ENCODE results near the gene CD9.
A peak's percentile ranks its signal among the peaks of the same experiment; 100 is the strongest.

CD9 gene

DNA sequence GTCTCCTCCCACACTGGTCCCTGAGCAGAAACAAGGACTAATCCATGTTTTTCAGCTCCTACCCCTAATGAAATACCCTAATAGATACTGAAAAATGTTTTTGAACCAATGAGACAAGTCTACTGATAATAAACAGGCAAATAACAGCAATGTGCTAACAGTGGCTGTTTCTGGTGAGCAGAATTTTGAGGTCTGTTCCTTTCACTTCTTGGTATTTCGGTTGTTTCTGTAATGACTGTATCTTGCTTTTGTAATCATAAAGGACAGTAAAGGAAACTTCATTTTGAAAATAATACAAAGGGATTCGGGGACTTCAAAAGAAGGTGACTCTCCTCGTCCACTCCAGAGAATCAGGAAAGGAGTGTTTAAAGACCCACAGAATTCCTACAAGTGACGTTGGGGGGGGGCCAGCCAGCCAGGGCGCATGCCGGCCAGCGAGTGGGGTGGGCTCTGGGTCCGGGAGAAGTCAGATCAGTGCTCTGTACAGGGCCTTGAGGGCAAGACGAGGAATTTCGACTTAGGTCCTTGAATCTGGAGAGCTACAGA, 1.1 kb upstream of the CD9 start:
- Mint-ChIP-seq H3K9me3 (no peaks in the 10 kb centered on the region), H3K27me3 (peaks cover 40 to 56% of the 10 kb centered on the region in 2 donors), H3K27ac (no peak overlapping the region), H3K4me3 (peak overlapping the region; percentile 48 to 51), H3K4me1 (ENCODE audit: low read depth in 2 of 2) (peaks cover 0 to 3% of the 10 kb centered on the region in 2 donors), H3K36me3 (ENCODE audit: insufficient read depth) (no peaks in the 10 kb centered on the region)
- ATAC-seq (replicated peaks) (no peak), DNase-seq (no peak)

DNA sequence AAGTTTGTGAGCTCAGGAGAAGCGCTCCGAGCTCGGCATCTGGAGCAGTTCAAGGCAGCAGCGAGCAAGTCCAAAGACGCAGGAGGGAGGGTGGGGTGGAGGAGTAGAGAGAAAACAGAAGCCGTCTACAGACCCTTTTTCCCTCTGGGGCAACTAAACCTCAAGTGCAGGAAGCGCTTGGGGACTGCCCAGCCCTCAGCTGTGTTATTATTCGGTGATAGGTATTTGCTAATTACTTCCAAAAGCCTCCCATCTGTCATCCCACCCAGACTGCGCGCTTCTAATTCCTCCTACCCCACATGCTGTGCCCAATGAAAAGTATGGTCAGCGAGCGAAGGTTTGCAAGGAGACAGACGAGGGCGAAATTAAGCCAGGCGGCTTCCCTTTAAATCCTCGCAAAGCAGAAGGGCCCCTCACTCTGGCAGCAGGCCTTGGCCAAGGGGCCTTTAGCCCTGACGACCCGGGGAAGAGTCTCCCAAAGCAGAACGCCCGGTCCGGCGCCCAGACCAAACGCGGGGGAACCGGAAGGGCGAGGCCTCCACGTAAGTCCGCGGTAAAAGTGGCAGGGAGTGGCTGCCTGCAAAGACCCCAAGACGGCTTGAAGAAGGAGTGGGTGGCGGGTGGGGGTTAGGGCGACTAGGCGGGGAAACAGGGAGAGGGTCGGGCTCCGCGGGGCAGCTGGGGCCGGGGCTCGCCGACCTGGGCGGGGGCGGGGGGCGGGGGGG, 507 bp upstream of the CD9 start:
- no peaks in the 10 kb centered on the region for H3K9me3 Mint-ChIP-seq
- no peaks in the 10 kb centered on the region for H3K36me3 Mint-ChIP-seq (ENCODE audit: insufficient read depth)
- ATAC-seq (replicated peaks), result no peak
- no peak overlapping the region for H3K27ac Mint-ChIP-seq
- H3K4me1 Mint-ChIP-seq (ENCODE audit: low read depth in 2 of 2), result peaks cover 0 to 3% of the 10 kb centered on the region in 2 donors
- DNase-seq, result no peak
- peak overlapping the region; percentile 48 to 51 for H3K4me3 Mint-ChIP-seq
- H3K27me3 Mint-ChIP-seq, result peaks cover 39 to 62% of the 10 kb centered on the region in 2 donors

DNA sequence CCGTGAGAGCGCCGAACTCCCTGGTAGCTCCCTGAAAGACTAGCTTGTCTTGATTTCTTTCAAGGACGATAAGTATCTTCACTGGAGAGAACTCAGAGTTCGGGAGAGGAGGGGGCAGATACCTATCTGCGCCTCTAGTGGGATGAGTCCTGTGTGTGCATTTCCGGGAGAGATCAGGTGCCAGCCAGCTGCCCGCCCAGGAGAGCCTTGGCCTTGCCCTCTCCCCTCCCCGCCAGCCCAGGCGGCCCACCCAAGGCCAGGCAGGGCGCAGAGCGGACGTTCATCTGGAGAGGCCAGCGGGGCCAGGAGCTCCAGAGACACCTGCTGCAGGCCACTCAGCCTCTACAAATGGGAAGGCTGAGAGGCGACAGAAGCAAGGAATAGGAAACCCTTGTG, 1.0 kb downstream of the CD9 start:
- Mint-ChIP-seq H3K4me3 (peak overlapping the region; percentile 3 to 44), H3K9me3 (no peaks in the 10 kb centered on the region), H3K36me3 (ENCODE audit: insufficient read depth) (no peaks in the 10 kb centered on the region), H3K4me1 (ENCODE audit: low read depth in 2 of 2) (peaks cover 6 to 11% of the 10 kb centered on the region in 2 donors), H3K27ac (no peak overlapping the region), H3K27me3 (peaks cover 39 to 75% of the 10 kb centered on the region in 2 donors)
- ATAC-seq (replicated peaks), result no peak
- no peak for DNase-seq

DNA sequence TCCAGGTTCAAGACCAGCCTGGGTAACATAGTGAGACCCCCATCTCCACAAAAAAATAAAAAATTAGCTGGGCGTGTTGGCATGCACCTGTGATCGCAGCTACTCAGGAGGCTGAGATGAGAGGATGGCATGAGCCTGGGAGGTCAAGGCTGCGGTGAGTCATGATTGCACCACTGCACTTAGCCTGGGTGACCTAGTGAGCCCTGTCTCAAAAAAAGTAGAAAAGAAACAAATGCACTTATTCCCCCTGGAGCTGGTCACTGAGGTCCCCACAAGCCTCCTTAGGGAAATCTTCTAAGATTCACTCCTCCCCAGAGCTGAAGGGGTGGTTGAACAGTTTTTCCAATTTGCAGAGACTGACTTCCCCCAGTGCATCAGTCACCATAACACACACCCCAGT, 1.6 kb downstream of the CD9 start:
- Mint-ChIP-seq H3K4me3 (no peak overlapping the region), H3K36me3 (ENCODE audit: insufficient read depth) (no peaks in the 10 kb centered on the region), H3K27ac (no peak overlapping the region), H3K27me3 (peaks cover 39 to 77% of the 10 kb centered on the region in 2 donors), H3K9me3 (no peaks in the 10 kb centered on the region), H3K4me1 (ENCODE audit: low read depth in 2 of 2) (peaks cover 6 to 11% of the 10 kb centered on the region in 2 donors)
- no peak for ATAC-seq (replicated peaks)
- no peak for DNase-seq

DNA sequence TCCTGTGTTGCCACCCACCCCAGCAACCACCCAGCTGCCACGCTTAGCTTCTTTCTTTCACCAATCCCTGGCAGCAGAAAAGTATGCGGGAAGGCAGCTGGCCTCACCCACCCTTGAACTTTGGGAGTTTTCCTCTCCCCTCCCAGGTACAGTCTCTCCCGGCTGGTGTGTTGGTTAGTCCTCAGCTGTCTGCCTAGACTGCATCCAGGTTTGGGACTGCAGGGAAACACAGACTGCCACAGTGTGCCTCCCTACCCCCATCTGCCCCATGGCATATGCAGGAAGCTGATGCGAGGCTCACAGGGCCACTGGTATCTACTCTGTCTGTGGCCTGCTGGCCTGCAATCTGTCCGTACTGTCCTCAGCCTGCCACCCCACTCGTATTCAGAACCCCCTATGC, 2.1 kb downstream of the CD9 start:
- ATAC-seq (replicated peaks) (no peak), DNase-seq (no peak)
- Mint-ChIP-seq H3K27me3 (peaks cover 39 to 82% of the 10 kb centered on the region in 2 donors), H3K4me1 (ENCODE audit: low read depth in 2 of 2) (peaks cover 6 to 11% of the 10 kb centered on the region in 2 donors), H3K36me3 (ENCODE audit: insufficient read depth) (no peaks in the 10 kb centered on the region), H3K4me3 (no peak overlapping the region), H3K9me3 (no peaks in the 10 kb centered on the region), H3K27ac (no peak overlapping the region)

DNA sequence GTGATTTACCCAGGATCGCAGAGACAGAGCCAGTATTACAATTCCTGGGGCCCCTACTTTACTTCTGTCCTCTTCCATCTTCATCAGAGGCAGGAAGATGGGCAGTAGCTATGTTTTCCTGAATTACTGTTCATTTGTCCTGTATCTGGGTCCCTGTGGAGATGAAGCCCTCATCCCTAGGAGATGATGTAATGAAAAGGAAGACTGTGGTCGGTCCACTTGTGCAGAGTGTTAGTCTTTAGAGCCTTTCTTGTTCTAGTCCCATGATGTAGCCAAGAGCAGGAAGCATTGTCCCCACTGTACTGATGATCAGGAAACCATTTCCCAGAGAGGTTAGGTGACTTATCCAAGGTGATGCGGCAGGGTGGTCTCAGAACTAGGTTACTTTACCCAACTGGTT, 2.6 kb downstream of the CD9 start:
- no peak for DNase-seq
- Mint-ChIP-seq H3K27ac (no peak overlapping the region), H3K36me3 (ENCODE audit: insufficient read depth) (no peaks in the 10 kb centered on the region), H3K9me3 (no peaks in the 10 kb centered on the region), H3K4me1 (ENCODE audit: low read depth in 2 of 2) (peaks cover 6 to 11% of the 10 kb centered on the region in 2 donors), H3K27me3 (peaks cover 38 to 81% of the 10 kb centered on the region in 2 donors), H3K4me3 (no peak overlapping the region)
- ATAC-seq (replicated peaks), result no peak

DNA sequence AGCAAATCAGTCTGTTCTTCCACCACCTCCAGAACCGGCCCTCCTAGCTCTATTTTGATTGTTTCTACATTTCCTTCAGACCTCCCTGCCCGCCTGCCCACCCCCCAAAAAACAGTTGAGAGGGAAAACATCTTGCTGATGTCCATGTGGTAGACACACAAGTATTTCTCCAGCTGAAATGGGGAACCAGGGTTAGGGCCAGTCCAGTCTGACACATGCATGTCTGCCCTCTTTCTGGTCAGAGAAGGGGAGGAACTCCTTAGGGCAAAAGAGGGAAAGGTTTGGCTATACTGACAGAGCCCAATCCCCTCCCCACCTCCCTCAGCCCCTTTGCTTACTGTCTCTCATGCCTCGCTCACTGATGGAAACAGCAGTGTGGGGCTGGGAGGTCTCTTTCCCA, 3.4 kb downstream of the CD9 start:
- Mint-ChIP-seq H3K9me3 (no peaks in the 10 kb centered on the region), H3K27me3 (peaks cover 30 to 73% of the 10 kb centered on the region in 2 donors), H3K36me3 (ENCODE audit: insufficient read depth) (no peaks in the 10 kb centered on the region), H3K27ac (no peak overlapping the region), H3K4me1 (ENCODE audit: low read depth in 2 of 2) (peaks cover 6 to 11% of the 10 kb centered on the region in 2 donors), H3K4me3 (no peak overlapping the region)
- DNase-seq (no peak), ATAC-seq (replicated peaks) (no peak)

DNA sequence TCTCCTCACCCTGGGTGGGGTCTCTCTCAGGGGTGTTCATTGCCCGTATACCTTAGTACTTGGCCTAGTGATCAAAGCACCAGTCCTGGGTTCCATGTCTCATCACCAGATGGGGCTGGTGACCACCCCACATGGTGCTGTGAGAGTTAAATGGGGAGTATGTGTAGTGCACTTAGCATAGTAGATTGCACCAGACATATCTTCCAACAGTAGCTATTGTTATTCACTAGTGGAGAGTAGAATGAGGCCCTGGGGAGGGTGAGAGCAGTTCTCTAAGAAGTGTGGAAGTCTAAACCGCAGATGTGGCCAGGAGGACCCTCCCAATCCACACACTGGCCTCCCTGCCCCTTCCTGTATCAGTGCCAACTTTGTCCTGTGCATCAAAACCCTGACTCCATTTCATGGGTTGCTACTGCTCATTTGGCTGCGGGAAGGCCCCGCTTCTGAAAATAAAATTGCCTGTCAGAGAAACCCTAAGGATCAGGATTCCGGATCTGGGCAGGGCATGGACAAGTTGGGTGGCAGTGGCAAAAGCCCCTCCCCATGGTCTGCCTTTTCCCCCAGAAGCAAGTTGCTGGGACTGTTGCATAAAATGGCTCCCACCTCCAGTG, 4.4 kb downstream of the CD9 start:
- ATAC-seq (replicated peaks), result no peak
- Mint-ChIP-seq H3K27me3 (peaks cover 23 to 72% of the 10 kb centered on the region in 2 donors), H3K4me1 (ENCODE audit: low read depth in 2 of 2) (peaks cover 6 to 11% of the 10 kb centered on the region in 2 donors), H3K4me3 (no peak overlapping the region), H3K27ac (no peak overlapping the region), H3K36me3 (ENCODE audit: insufficient read depth) (no peaks in the 10 kb centered on the region), H3K9me3 (no peaks in the 10 kb centered on the region)
- no peak for DNase-seq

DNA sequence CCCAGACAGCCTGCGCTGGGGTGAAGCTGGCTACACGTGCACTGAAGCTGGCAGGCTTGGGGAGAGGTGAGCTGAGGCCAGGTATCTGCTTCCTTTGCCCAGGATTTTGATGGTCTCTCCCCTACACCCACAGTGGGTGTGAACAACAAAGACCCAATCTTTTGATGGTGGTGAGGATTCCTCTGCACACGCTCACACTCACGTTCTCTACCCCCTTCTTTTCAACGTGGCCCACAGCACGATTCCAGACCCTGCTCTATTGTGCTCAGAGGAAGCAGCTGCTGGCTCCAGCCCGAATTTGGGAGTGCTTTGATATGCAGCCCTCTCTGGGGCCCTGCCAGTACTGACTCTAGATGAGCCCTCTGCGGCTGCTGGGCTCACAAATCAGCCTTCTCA, 4.9 kb downstream of the CD9 start:
- Mint-ChIP-seq H3K27ac (peak overlapping the region; percentile 3 to 27), H3K9me3 (no peaks in the 10 kb centered on the region), H3K27me3 (peaks cover 24 to 77% of the 10 kb centered on the region in 2 donors), H3K4me3 (no peak overlapping the region), H3K36me3 (ENCODE audit: insufficient read depth) (no peaks in the 10 kb centered on the region), H3K4me1 (ENCODE audit: low read depth in 2 of 2) (peaks cover 6 to 11% of the 10 kb centered on the region in 2 donors)
- no peak for ATAC-seq (replicated peaks)
- no peak for DNase-seq

DNA sequence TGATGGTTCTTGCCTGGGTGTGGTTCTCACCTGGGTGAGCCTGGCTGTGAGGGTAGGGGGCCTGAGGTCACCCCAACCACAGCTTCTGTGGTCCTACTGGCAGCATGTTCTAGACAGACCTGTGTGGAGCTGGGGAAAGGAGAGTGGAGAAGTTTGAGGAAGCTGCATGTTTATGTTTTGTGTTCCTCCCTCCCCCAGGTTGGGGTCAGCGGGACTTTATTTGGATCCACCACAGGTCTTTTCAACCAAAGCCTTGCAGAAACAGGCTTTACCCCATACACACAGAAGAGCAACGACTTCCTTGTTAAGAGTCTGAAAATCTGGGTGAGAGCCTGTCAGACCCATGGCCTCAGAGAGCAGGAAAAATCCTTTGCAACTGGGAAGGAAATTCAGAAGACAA, 5.6 kb downstream of the CD9 start:
- Mint-ChIP-seq H3K4me1 (ENCODE audit: low read depth in 2 of 2) (peaks cover 6 to 11% of the 10 kb centered on the region in 2 donors), H3K27me3 (peaks cover 28 to 81% of the 10 kb centered on the region in 2 donors), H3K27ac (peak overlapping the region; percentile 3 to 27), H3K4me3 (no peak overlapping the region), H3K36me3 (ENCODE audit: insufficient read depth) (peaks cover 3% of the 10 kb centered on the region), H3K9me3 (no peaks in the 10 kb centered on the region)
- no peak for DNase-seq
- no peak for ATAC-seq (replicated peaks)

DNA sequence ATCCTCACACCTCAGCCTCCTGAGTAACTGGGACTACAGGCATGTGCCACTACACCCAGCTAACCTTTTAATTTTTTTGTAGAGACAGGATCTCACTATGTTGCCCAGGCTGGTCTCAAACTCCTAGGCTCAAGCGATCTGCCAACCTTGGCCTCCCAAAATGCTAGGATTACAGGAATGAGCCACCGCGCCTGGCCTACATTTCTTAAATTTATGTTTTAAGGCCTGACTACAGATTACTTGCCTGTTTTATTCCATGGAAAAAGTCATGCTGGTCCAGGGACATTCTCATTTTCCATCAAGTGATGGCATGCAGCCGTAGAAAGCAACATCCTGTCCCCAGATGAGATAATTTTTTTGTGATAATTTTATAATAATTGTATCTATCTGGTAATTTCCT, 6.1 kb downstream of the CD9 start:
- Mint-ChIP-seq H3K4me1 (ENCODE audit: low read depth in 2 of 2) (peaks cover 6 to 9% of the 10 kb centered on the region in 2 donors), H3K9me3 (no peaks in the 10 kb centered on the region), H3K36me3 (ENCODE audit: insufficient read depth) (peaks cover 5% of the 10 kb centered on the region), H3K27me3 (peaks cover 23 to 81% of the 10 kb centered on the region in 2 donors), H3K27ac (no peak overlapping the region), H3K4me3 (no peak overlapping the region)
- ATAC-seq (replicated peaks) (no peak), DNase-seq (no peak)

DNA sequence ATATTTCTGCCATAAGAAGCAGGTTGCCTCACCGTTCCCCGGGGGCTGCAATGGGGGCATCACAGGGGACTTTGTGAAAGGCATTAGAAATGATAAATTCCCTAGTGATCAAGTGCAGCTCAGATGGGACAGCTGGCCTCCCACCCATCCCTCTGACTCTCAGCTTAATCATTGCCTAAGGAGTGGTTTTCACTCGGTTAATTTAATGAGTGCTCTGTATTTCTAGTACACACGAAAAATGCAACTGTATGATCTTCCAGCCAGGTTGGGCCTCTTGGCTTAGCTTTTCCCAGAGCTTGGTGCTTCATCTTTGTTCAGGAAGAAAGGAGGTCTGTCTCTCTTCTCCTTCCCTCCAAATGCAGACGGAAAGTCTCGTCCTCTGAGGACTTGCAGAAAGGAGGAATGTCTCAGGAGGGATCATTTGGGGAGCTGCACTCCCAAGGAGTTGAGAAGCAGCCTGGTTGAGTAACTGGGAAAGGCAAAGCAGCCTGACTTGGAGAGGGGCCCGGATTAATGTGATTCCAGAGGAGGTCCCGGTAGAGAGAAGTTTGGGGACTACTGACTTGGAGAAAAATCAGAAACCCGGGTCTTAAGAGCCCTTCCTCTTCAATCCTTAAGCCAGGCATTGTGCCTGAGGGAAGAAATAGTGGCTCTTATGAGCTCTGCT, 7.2 kb downstream of the CD9 start:
- peaks cover 16 to 76% of the 10 kb centered on the region in 2 donors for H3K27me3 Mint-ChIP-seq
- no peak for DNase-seq
- H3K4me3 Mint-ChIP-seq, result no peak overlapping the region
- no peak for ATAC-seq (replicated peaks)
- no peaks in the 10 kb centered on the region for H3K9me3 Mint-ChIP-seq
- no peak overlapping the region for H3K27ac Mint-ChIP-seq
- peaks cover 6 to 9% of the 10 kb centered on the region in 2 donors for H3K4me1 Mint-ChIP-seq (ENCODE audit: low read depth in 2 of 2)
- H3K36me3 Mint-ChIP-seq (ENCODE audit: insufficient read depth), result peaks cover 5% of the 10 kb centered on the region

DNA sequence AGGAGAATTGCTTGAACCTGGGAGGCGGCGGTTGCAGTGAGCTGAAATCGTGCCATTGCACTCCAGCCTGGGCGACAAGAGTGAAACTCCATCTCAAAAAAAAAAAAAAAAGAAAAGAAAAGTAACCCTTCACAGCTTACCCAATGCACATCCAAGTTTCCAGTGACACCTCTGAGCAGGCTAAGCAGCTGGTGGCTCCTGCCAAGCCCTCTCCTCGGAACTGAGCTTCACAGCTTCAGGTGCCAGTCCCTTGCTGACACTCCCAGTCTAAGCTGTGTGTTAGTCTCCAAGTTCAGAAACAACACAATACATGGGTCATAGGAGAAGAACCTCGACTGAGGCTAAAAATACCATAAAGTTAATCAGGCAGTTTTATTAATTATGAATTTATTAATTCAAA, 7.9 kb downstream of the CD9 start:
- Mint-ChIP-seq H3K4me1 (ENCODE audit: low read depth in 2 of 2) (peaks cover 6 to 8% of the 10 kb centered on the region in 2 donors), H3K27ac (no peak overlapping the region), H3K36me3 (ENCODE audit: insufficient read depth) (peaks cover 5% of the 10 kb centered on the region), H3K4me3 (no peak overlapping the region), H3K9me3 (no peaks in the 10 kb centered on the region), H3K27me3 (peaks cover 9 to 71% of the 10 kb centered on the region in 2 donors)
- no peak for DNase-seq
- no peak for ATAC-seq (replicated peaks)

Measured in effector memory CD8-positive, alpha-beta T cell (primary cell).